Subcutaneous abdominal adipose tissue (tissue), 5 donors: ENCODE data around the gene FSTL5.

Experiments
- H3K27ac ChIP-seq: one replicate; pipeline ENCODE4 v1.7.0; 2013; ENCODE audit warnings: low read depth, mild to moderate bottlenecking, inconsistent platforms, low read length, moderate library complexity
- H3K27me3 ChIP-seq, 5 donors: one replicate each; pipeline ENCODE4 v1.7.0; 2013; ENCODE audit warnings: low read length in 5 of 5, inconsistent platforms in 1 of 5; ENCODE audit not compliant: control insufficient read depth in 5 of 5, insufficient read depth in 4 of 5
- H3K36me3 ChIP-seq, 5 donors: one replicate each; pipeline ENCODE4 v1.7.0; 2013; ENCODE audit warnings: low read length in 5 of 5; ENCODE audit not compliant: control insufficient read depth in 5 of 5, insufficient read depth in 5 of 5
- H3K4me1 ChIP-seq, 5 donors: one replicate each; pipeline ENCODE4 v1.7.0; 2013; ENCODE audit warnings: low read length in 5 of 5, mild to moderate bottlenecking in 3 of 5, moderate library complexity in 1 of 5; ENCODE audit not compliant: control insufficient read depth in 5 of 5, insufficient read depth in 5 of 5
- H3K4me3 ChIP-seq, 5 donors: one replicate each; pipeline ENCODE4 v1.7.0; 2013; ENCODE audit warnings: low read length in 5 of 5, low read depth in 1 of 5
- H3K9ac ChIP-seq, 5 donors: one replicate each; pipeline ENCODE4 v1.7.0; 2013; ENCODE audit warnings: low read length in 5 of 5, mild to moderate bottlenecking in 4 of 5, moderate library complexity in 3 of 5
- H3K9me3 ChIP-seq, 5 donors: one replicate each; pipeline ENCODE4 v1.7.0; 2013; ENCODE audit warnings: low read length in 5 of 5; ENCODE audit not compliant: control insufficient read depth in 5 of 5
- donor health status: healthy.
- donor health status: healthy.
- donor health status: healthy.
- donor health status: healthy.
- donor health status: healthy.

The FSTL5 gene

GRCh38 chr4:161919442-161920220 is 244.2 kb downstream of the FSTL5 start:
- Histone ChIP-seq H3K9me3 (no peaks in the 10 kb centered on the region), H3K4me3 (no peak overlapping the region), H3K36me3 (no peaks in the 10 kb centered on the region), H3K4me1 (no peaks in the 10 kb centered on the region), H3K9ac (no peak overlapping the region), H3K27ac (no peak overlapping the region), H3K27me3 (no peaks in the 10 kb centered on the region)

- Histone ChIP-seq H3K9me3 (no peaks in the 10 kb centered on the region), H3K27me3 (no peaks in the 10 kb centered on the region), H3K9ac (no peak overlapping the region), H3K4me1 (no peaks in the 10 kb centered on the region), H3K4me3 (no peak overlapping the region), H3K27ac (no peak overlapping the region), H3K36me3 (no peaks in the 10 kb centered on the region)
Measured at GRCh38 chr4:161916035-161916434, 247.8 kb downstream of the FSTL5 start.

- H3K27ac ChIP-seq: no peak overlapping the region
- H3K4me3 ChIP-seq: no peak overlapping the region
- no peaks in the 10 kb centered on the region for H3K4me1 ChIP-seq
- no peaks in the 10 kb centered on the region for H3K9me3 ChIP-seq
- no peak overlapping the region for H3K9ac ChIP-seq
- H3K36me3 ChIP-seq: no peaks in the 10 kb centered on the region
- no peaks in the 10 kb centered on the region for H3K27me3 ChIP-seq
Measured at GRCh38 chr4:161907590-161907955, 256.2 kb downstream of the FSTL5 start.

- H3K4me1 ChIP-seq: no peaks in the 10 kb centered on the region
- H3K9me3 ChIP-seq: no peaks in the 10 kb centered on the region
- H3K27me3 ChIP-seq: no peaks in the 10 kb centered on the region
- no peak overlapping the region for H3K27ac ChIP-seq
- H3K4me3 ChIP-seq: no peak overlapping the region
- no peaks in the 10 kb centered on the region for H3K36me3 ChIP-seq
- no peak overlapping the region for H3K9ac ChIP-seq
Measured at GRCh38 chr4:161906836-161907589, 256.8 kb downstream of the FSTL5 start.

GRCh38 chr4:161900110-161900509 is 263.7 kb downstream of the FSTL5 start:
- Histone ChIP-seq H3K27me3 (no peaks in the 10 kb centered on the region), H3K36me3 (no peaks in the 10 kb centered on the region), H3K4me3 (no peak overlapping the region), H3K9me3 (no peaks in the 10 kb centered on the region), H3K27ac (no peak overlapping the region), H3K9ac (no peak overlapping the region), H3K4me1 (no peaks in the 10 kb centered on the region)

- Histone ChIP-seq H3K36me3 (no peaks in the 10 kb centered on the region), H3K4me3 (no peak overlapping the region)
Measured at GRCh38 chr4:161894493-161895167, 269.2 kb downstream of the FSTL5 start.

GRCh38 chr4:161894014-161894413 is 269.8 kb downstream of the FSTL5 start:
- H3K27ac ChIP-seq: no peak overlapping the region
- H3K9ac ChIP-seq: no peak overlapping the region
- H3K27me3 ChIP-seq: no peaks in the 10 kb centered on the region
- H3K9me3 ChIP-seq: no peaks in the 10 kb centered on the region
- H3K36me3 ChIP-seq: no peaks in the 10 kb centered on the region
- H3K4me3 ChIP-seq: no peak overlapping the region
- no peaks in the 10 kb centered on the region for H3K4me1 ChIP-seq

More at GRCh38 chr4:161894493-161895167, 269.2 kb downstream of the FSTL5 start:
- H3K4me1 ChIP-seq: no peaks in the 10 kb centered on the region
- no peak overlapping the region for H3K9ac ChIP-seq
- H3K27me3 ChIP-seq: no peaks in the 10 kb centered on the region
- no peaks in the 10 kb centered on the region for H3K9me3 ChIP-seq
- no peak overlapping the region for H3K27ac ChIP-seq

- H3K36me3 ChIP-seq: no peaks in the 10 kb centered on the region
- no peaks in the 10 kb centered on the region for H3K27me3 ChIP-seq
- no peak overlapping the region for H3K27ac ChIP-seq
- H3K4me1 ChIP-seq: no peaks in the 10 kb centered on the region
- no peaks in the 10 kb centered on the region for H3K9me3 ChIP-seq
- no peak overlapping the region for H3K4me3 ChIP-seq
- H3K9ac ChIP-seq: no peak overlapping the region
Measured at GRCh38 chr4:161893566-161893965, 270.2 kb downstream of the FSTL5 start.

- Histone ChIP-seq H3K36me3 (no peaks in the 10 kb centered on the region), H3K27ac (no peak overlapping the region), H3K4me1 (no peaks in the 10 kb centered on the region), H3K9ac (no peak overlapping the region), H3K9me3 (no peaks in the 10 kb centered on the region), H3K27me3 (no peaks in the 10 kb centered on the region), H3K4me3 (no peak overlapping the region)
Measured at GRCh38 chr4:161892951-161893350, 270.8 kb downstream of the FSTL5 start.

GRCh38 chr4:161883157-161883556 is 280.6 kb downstream of the FSTL5 start:
- Histone ChIP-seq H3K4me3 (no peak overlapping the region), H3K9me3 (no peaks in the 10 kb centered on the region), H3K9ac (no peak overlapping the region), H3K36me3 (no peaks in the 10 kb centered on the region), H3K4me1 (no peaks in the 10 kb centered on the region), H3K27ac (no peak overlapping the region), H3K27me3 (no peaks in the 10 kb centered on the region)
